SK-N-SH (cell line): ENCODE results near the gene CYBA. TPM values are rescaled to one million over a fixed set of nuclear protein-coding genes. Genes with fewer than 3 reads are reported as not detected.

Experiments
- CTCF ChIA-PET: fragments of 300-600, 350-600 bp; formaldehyde crosslinking; extraction: SDS; loops from one replicate; lab custom pipeline; 2021; lab: Yijun Ruan, JAX
- POLR2A ChIA-PET: fragments of 350-600 bp; sonication (Branson Sonifier 250); formaldehyde crosslinking; extraction: SDS; loops from one replicate; lab custom pipeline; 2020; ENCODE audit warnings: antibody characterized with exemption, inconsistent platforms; lab: Yijun Ruan, JAX
- DNase-seq: peaks from one replicate; pipeline ENCODE4 v3.0.0; 2012
- H2AFZ ChIP-seq: fragments of 200-600 bp; sonication (generic); 2 replicates; pipeline ENCODE4 v1.8.1; 2016; ENCODE audit warnings: antibody characterized with exemption, mild to moderate bottlenecking, low read depth
- H3F3A ChIP-seq: fragments of 200-600 bp; sonication (generic); replicated peaks from 2 replicates; pipeline ENCODE3; 2016; ENCODE audit warnings: antibody characterized with exemption, mild to moderate bottlenecking; ENCODE audit not compliant: insufficient read depth
- H3K27ac ChIP-seq, 2 experiments: fragments of 200-500 bp in 1 of 2; fragments of 200-600 bp in 1 of 2; sonication (Bioruptor generic) in 1 of 2; sonication (generic), shearing (Covaris generic) in 1 of 2; 2 replicates each; pipeline versions ENCODE4 v1.5.1 to v1.6.1; 2014 to 2016; ENCODE audit warnings: low read depth in 2 of 2, inconsistent platforms in 1 of 2, low read length in 1 of 2, mild to moderate bottlenecking in 1 of 2, mixed read lengths in 1 of 2
- H3K27me3 ChIP-seq: fragments of 200-600 bp; sonication (generic), shearing (Covaris generic); 2 replicates; pipeline ENCODE4 v1.6.1; 2016; ENCODE audit warnings: mixed run types; ENCODE audit not compliant: insufficient read depth
- H3K36me3 ChIP-seq, 2 experiments: fragments of 200-500 bp in 1 of 2; fragments of 200-600 bp in 1 of 2; sonication (Bioruptor generic) in 1 of 2; sonication (generic) in 1 of 2; replicated peaks in 1 of 2; 2 replicates each; pipeline versions ENCODE3 to v1.5.1; 2014 to 2016; ENCODE audit warnings: low read length in 1 of 2, mild to moderate bottlenecking in 1 of 2; ENCODE audit not compliant: insufficient read depth in 2 of 2, control insufficient read depth in 1 of 2
- H3K4me1 ChIP-seq, 2 experiments: fragments of 200-500 bp in 1 of 2; fragments of 200-600 bp in 1 of 2; sonication (Bioruptor generic) in 1 of 2; sonication (generic), shearing (Covaris generic) in 1 of 2; 2 replicates each; pipeline versions ENCODE4 v1.5.1 to v1.6.1; 2014 to 2016; ENCODE audit warnings: low read depth in 1 of 2, low read length in 1 of 2, mixed run types in 1 of 2; ENCODE audit not compliant: insufficient read depth in 2 of 2, control insufficient read depth in 1 of 2
- H3K4me2 ChIP-seq: fragments of 200-600 bp; sonication (generic), shearing (Covaris generic); 2 replicates; pipeline ENCODE4 v1.6.1; 2017; ENCODE audit warnings: mixed run types
- H3K4me3 ChIP-seq, 2 experiments: fragments of 200-500 bp in 1 of 2; fragments of 200-600 bp in 1 of 2; sonication (Bioruptor generic) in 1 of 2; sonication (generic), shearing (Covaris generic) in 1 of 2; 2 replicates each; pipeline versions ENCODE4 v1.5.1 to v1.8.1; 2014 to 2016; ENCODE audit warnings: low read depth in 2 of 2, inconsistent platforms in 1 of 2, low read length in 1 of 2, mild to moderate bottlenecking in 1 of 2, mixed read lengths in 1 of 2, moderate library complexity in 1 of 2
- H3K79me2 ChIP-seq: fragments of 200-600 bp; sonication (generic); 2 replicates; pipeline ENCODE4 v1.8.1; 2017; ENCODE audit warnings: mild to moderate bottlenecking; ENCODE audit not compliant: insufficient read depth
- H3K9ac ChIP-seq: fragments of 200-600 bp; sonication (generic); 2 replicates; pipeline ENCODE4 v1.6.1; 2017; ENCODE audit warnings: mixed run types
- H3K9me2 ChIP-seq: fragments of 200-600 bp; sonication (generic); 2 replicates; pipeline ENCODE4 v1.6.1; 2017; ENCODE audit warnings: mixed run types
- H3K9me3 ChIP-seq: fragments of 200-600 bp; sonication (generic); 2 replicates; pipeline ENCODE4 v1.6.1; 2017; ENCODE audit warnings: mixed run types, mild to moderate bottlenecking, moderate library complexity
- H4K20me1 ChIP-seq: fragments of 200-600 bp; sonication (generic); 2 replicates; pipeline ENCODE4 v1.6.1; 2017; ENCODE audit warnings: mild to moderate bottlenecking, mixed run types; ENCODE audit not compliant: insufficient read depth
- CHD2 ChIP-seq: fragments of 150-350 bp; IDR thresholded peaks from 2 replicates; pipeline ENCODE4 v1.6.1; 2018; ENCODE audit warnings: low read length; ENCODE audit not compliant: partially characterized antibody
- CTCF ChIP-seq: fragments of 200-600 bp; sonication (generic); IDR thresholded peaks from 2 replicates; pipeline ENCODE4 v1.6.1; 2017; ENCODE audit warnings: antibody characterized with exemption, mild to moderate bottlenecking, moderate library complexity
- EP300 ChIP-seq, 2 experiments: IDR thresholded peaks; 2 replicates each; pipeline versions ENCODE4 v1.4.0 to v1.6.1; 2012; ENCODE audit warnings: borderline replicate concordance in 1 of 2, low read depth in 1 of 2, low read length in 1 of 2
- EZH2phosphoT487 ChIP-seq: fragments of 200-600 bp; sonication (generic); IDR thresholded peaks from 2 replicates; pipeline ENCODE4 v1.6.1; 2017; ENCODE audit warnings: low read depth, mixed run types, mild to moderate bottlenecking, antibody characterized with exemption, moderate library complexity, borderline replicate concordance
- GABPA ChIP-seq: IDR thresholded peaks from 2 replicates; pipeline ENCODE4 v1.4.0; 2012; ENCODE audit warnings: low read depth, mild to moderate bottlenecking
- REST ChIP-seq: IDR thresholded peaks from 2 replicates; pipeline ENCODE4 v1.6.1; 2012; ENCODE audit warnings: mild to moderate bottlenecking, low read depth, low read length, moderate library complexity
- SMC3 ChIP-seq: IDR thresholded peaks from 2 replicates; pipeline ENCODE4 v1.6.1; 2012; ENCODE audit warnings: low read depth, low read length, improper control_type of control experiment
- TAF1 ChIP-seq: IDR thresholded peaks from 2 replicates; pipeline ENCODE4 v1.6.1; 2012; ENCODE audit warnings: low read depth, mild to moderate bottlenecking, low read length, moderate library complexity, borderline replicate concordance
- TEAD4 ChIP-seq: IDR thresholded peaks from 2 replicates; pipeline ENCODE4 v1.4.0; 2012; ENCODE audit warnings: mild to moderate bottlenecking, borderline replicate concordance; ENCODE audit not compliant: insufficient read depth
- USF2 ChIP-seq: fragments of 150-350 bp; IDR thresholded peaks from 2 replicates; pipeline ENCODE4 v1.6.1; 2017; ENCODE audit warnings: antibody characterized with exemption, low read length, low read depth, borderline replicate concordance
- YY1 ChIP-seq: IDR thresholded peaks from 2 replicates; pipeline ENCODE4 v1.4.0; 2012; ENCODE audit warnings: low read depth, mild to moderate bottlenecking
- WGBS: methylation state at CpG from one replicate; pipeline ENCODE4 v1.1.6; 2017; ENCODE audit warnings: low lambda C conversion rate; 5-methylcytosine and 5-hydroxymethylcytosine counted together
- polyA plus RNA-seq, 3 experiments: library from polyadenylated mRNA; depleted of rRNA; stranded (reverse); fragments of >200 nt; gene quantifications; 2 replicates each; pipeline ENCODE4 v1.2.3, GENCODE V29; 2012
- TF ChIP-seq, protein P1 (sequence below): fragments of 150-350 bp; IDR thresholded peaks from 2 replicates; pipeline ENCODE4 v1.6.1; 2016; ENCODE audit warnings: mild to moderate bottlenecking, low read depth, low read length
- TF ChIP-seq, protein P2 (sequence below): IDR thresholded peaks from 2 replicates; pipeline ENCODE4; 2012

The CYBA gene
- polyA plus RNA-seq, 1 of the 3 experiments (the other 2 are of a cell fraction), result 176 TPM

- TF ChIP-seq USF2 (no peak), SMC3 (no peak), CTCF (no peak), GABPA (no peak), EZH2phosphoT487 (no peak), YY1 (no peak), CHD2 (no peak)
- TF ChIP-seq, protein P1, sequence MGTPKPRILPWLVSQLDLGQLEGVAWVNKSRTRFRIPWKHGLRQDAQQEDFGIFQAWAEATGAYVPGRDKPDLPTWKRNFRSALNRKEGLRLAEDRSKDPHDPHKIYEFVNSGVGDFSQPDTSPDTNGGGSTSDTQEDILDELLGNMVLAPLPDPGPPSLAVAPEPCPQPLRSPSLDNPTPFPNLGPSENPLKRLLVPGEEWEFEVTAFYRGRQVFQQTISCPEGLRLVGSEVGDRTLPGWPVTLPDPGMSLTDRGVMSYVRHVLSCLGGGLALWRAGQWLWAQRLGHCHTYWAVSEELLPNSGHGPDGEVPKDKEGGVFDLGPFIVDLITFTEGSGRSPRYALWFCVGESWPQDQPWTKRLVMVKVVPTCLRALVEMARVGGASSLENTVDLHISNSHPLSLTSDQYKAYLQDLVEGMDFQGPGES, result no peak
Measured at GRCh38 chr16:88624977-88625576, 25.8 kb downstream of the CYBA start (continued).

DNA sequence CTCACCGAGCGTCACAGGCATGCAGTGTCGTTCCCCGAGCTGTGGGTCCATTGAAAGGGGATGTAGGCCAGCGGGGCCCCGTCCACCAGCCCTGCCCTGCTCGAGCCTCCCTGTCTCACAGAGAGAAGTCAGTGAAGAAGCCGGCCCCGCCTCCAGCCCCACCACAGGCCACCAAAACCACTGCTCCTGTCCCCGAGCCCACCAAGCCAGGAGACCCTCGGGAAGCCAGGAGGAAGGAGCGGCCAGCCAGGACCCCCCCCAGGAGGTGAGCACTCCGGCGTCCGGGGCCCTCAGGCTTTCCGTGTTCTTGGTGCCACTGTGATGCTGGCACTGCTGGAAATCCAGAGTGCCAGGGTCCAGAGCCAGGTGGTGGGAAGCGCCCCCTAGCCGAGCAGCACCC is 26.4 kb downstream of the CYBA start:
- H2AFZ ChIP-seq, result no peak overlapping the region
- TF ChIP-seq, protein P2, sequence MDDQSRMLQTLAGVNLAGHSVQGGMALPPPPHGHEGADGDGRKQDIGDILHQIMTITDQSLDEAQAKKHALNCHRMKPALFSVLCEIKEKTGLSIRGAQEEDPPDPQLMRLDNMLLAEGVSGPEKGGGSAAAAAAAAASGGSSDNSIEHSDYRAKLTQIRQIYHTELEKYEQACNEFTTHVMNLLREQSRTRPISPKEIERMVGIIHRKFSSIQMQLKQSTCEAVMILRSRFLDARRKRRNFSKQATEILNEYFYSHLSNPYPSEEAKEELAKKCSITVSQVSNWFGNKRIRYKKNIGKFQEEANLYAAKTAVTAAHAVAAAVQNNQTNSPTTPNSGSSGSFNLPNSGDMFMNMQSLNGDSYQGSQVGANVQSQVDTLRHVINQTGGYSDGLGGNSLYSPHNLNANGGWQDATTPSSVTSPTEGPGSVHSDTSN, result no peak
- no peak for TF ChIP-seq TEAD4
- no peak for TF ChIP-seq REST
- TF ChIP-seq EP300 (IDR thresholded peaks at IDR 0.05; ENCODE audit: borderline replicate concordance in 1 of 2, low read depth in 1 of 2, low read length in 1 of 2), result no peak
- TF ChIP-seq, protein P1, result no peak
- TF ChIP-seq GABPA, result no peak
- no peak for TF ChIP-seq TAF1
- TF ChIP-seq, all 33 proteins: peak for 0
- Histone ChIP-seq H3K4me3 (no peak overlapping the region), H3K4me1 (no peaks in the 10 kb centered on the region), H3K4me2 (no peak overlapping the region), H3K36me3 (peaks cover 8 to 48% of the 10 kb centered on the region in 2 experiments), H3F3A (no peaks in the 10 kb centered on the region), H4K20me1 (peaks cover 5% of the 10 kb centered on the region; the same call in 1 of the 2 replicates), H3K9me3 (no peaks in the 10 kb centered on the region), H3K9ac (no peak overlapping the region), H3K27ac (no peak overlapping the region), H3K9me2 (no peaks in the 10 kb centered on the region), H3K27me3 (no peaks in the 10 kb centered on the region), H3K79me2 (no peaks in the 10 kb centered on the region)
- no peak for DNase-seq
- WGBS, result 98% methylated on average over 8 of the region's 18 CpGs
- ChIA-PET CTCF (no interaction called here), POLR2A (no interaction called here)
